ENCODE results near the gene SLC51B.
A peak's percentile ranks its signal among the peaks of the same experiment; 100 is the strongest.
"Not testable (repeated sequence)": the region's sequence is repeated elsewhere in the genome, so short reads cannot be mapped to it uniquely, and the experiment has no call there.

Gene SLC51B

DNA sequence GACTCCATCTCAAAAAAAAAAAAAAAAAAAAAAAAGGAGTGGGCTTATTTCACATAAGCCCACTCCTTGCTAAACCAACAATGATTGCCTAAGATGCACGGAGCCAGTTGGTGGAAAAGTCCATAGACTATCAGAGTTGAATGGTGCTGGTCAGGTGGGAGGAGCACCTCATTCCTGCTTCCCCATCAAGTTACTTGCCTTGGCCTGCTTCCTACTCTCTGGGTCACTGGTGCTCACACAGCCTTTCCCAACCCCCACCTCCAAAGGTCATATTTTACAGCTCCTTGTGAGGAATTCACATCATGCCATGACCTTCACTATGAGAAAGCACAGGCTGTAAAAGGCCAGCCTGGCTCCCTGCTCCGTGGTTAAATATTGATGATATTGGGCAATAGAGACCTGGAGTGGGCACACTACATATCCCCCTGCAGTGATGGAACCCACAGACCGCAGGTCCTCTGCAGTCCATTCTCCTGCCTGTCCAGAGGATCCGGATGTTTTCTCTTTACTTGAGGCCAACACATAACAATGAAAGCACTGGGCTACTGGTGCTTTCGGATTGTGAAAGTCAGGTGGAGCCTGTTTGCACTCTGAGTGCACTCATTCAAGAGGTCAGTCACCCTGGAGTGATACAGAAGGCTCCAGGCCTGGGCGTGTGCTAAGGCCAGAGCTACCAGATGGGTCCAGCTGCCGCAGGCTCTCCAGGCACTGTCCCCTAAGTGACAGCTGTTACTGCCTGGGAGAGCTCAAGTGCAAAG lies at the start of gene SLC51B:
Gene SLC51B (plus strand): TSS at position 664 of the 758 bp plus-strand sequence. CDS start 4,618 bp downstream, outside the sequence.
- DNase-seq (ENCODE audit: low read depth): peak; percentile 18
- no peak within 1 kb of the TSS for H3K4me3 ChIP-seq (ENCODE audit: low read length)

DNA sequence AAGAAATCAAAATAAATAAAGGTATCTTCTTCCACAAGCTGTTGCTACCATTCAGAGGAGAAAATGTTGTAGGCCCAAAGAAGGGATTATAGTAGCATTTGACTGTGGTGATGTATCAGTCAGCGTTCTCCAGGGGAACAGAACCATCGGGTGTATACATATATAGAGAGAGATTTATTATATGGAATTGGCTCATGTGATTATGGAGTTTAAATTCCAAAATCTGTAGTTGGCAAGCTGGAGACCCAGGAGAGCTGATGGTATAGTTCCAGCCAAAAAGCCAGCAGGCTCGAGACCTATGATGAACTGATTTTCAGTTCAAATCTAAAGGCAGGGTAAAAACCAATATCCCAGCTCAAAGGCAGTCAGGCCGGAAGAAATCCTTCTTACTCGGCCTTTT lies 48.1 kb upstream of the SLC51B start:
- TF ChIP-seq, protein P1, sequence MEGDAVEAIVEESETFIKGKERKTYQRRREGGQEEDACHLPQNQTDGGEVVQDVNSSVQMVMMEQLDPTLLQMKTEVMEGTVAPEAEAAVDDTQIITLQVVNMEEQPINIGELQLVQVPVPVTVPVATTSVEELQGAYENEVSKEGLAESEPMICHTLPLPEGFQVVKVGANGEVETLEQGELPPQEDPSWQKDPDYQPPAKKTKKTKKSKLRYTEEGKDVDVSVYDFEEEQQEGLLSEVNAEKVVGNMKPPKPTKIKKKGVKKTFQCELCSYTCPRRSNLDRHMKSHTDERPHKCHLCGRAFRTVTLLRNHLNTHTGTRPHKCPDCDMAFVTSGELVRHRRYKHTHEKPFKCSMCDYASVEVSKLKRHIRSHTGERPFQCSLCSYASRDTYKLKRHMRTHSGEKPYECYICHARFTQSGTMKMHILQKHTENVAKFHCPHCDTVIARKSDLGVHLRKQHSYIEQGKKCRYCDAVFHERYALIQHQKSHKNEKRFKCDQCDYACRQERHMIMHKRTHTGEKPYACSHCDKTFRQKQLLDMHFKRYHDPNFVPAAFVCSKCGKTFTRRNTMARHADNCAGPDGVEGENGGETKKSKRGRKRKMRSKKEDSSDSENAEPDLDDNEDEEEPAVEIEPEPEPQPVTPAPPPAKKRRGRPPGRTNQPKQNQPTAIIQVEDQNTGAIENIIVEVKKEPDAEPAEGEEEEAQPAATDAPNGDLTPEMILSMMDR (IDR thresholded peaks at IDR 0.05; ENCODE audit: insufficient read depth, low read depth, low read length, missing control alignments): no peak
- no peak for DNase-seq (ENCODE audit: low read depth)
- no peak overlapping the region for H3K4me3 ChIP-seq (ENCODE audit: low read length)

More for the DNA sequence above, at the start of gene SLC51B:
- TF ChIP-seq, protein P1 (IDR thresholded peaks at IDR 0.05; ENCODE audit: insufficient read depth, low read depth, low read length, missing control alignments): no peak

DNA sequence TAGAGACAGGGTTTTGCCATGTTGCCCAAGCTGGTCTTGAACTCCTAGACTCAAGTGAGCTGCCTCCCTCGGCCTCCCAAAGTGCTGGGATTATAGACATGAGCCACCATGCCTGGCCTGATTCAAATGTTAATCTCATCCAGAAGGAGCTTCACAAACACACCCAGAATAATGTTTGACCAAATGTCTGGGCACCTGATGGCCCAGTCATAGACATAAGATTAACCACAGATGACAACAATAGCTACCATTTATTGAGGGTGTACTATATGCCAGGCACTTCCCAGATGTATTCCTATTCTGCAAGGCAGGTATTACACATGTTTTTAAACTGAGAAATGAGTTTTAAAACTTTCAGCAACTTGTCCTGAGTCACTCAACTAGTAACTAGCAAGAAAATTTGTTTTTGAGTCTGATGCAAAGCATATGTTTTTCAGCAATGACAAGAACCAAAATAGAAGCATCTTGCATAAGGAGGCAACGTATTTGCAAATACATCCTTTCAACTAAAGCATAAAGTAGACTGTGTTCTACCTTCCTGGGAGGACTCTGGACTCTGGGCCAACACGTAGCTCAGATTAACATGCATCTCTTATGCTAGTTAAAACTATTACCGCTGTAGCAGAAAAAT lies 47.3 kb upstream of the SLC51B start:
- TF ChIP-seq, protein P1 (IDR thresholded peaks at IDR 0.05; ENCODE audit: insufficient read depth, low read depth, low read length, missing control alignments): no peak
- no peak overlapping the region for H3K4me3 ChIP-seq (ENCODE audit: low read length)
- no peak for DNase-seq (ENCODE audit: low read depth)

DNA sequence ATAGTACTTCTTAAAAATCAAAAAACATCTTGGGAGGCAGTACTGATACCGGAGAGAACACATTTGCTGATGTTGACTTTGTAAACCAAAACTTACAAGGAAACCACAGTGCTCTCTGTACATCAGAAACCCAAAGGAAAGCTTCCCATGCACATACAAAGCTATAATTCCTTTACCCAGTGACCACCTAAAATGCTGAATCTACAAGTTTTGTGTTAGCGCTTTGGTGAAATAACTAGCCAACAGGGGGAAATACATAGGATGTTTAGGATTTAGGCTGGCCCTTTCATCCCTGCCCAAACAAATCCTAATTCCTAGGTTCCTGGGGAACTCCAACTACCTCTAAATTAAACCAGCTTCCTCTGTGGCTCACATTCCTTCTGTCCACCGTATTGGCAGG lies 40.2 kb upstream of the SLC51B start:
- TF ChIP-seq, protein P1 (IDR thresholded peaks at IDR 0.05; ENCODE audit: insufficient read depth, low read depth, low read length, missing control alignments): no peak
- DNase-seq (ENCODE audit: low read depth): no peak
- no peak overlapping the region for H3K4me3 ChIP-seq (ENCODE audit: low read length)

DNA sequence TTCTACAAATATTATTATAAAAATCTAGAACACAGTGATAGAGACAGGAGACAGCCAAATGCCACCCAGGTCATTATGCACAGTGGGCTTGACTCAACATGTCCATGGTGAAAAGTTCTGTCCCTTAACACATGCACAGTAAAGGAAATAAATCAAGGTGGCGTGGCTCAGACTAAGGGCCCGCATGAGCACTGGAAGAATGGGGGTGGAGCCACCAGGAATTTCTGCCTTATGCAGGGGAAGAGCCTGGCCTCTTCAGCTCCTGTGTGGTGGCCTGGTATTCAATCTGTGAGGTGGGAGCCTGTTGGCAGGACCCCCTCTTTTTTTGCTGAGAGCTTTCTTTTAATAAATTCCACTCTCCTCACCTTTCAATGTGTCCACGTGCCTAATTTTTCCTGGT lies 38.3 kb upstream of the SLC51B start:
- peak; percentile 41 for DNase-seq (ENCODE audit: low read depth)
- TF ChIP-seq, protein P1 (IDR thresholded peaks at IDR 0.05; ENCODE audit: insufficient read depth, low read depth, low read length, missing control alignments): no peak

DNA sequence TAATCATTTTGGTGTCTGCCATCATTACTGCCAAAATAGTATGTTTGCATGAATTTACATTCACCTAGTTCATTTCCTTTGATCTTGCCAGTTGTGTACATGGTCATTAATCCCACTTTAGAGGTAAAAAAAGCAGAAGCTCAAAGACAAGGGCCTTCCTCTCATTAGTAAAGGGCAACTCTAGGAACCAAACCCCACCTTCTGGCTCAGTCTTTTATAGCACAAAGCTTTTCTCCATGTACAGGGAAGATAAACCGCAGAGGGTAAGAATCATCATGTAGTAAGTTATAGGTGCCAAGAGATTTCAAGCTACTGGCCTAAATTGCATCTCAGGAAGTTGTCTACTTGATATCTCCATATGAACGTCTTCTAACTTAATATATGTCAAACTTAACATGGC lies 36.2 kb upstream of the SLC51B start:
- no peak overlapping the region for H3K4me3 ChIP-seq (ENCODE audit: low read length)
- DNase-seq (ENCODE audit: low read depth): no peak
- TF ChIP-seq, protein P1 (IDR thresholded peaks at IDR 0.05; ENCODE audit: insufficient read depth, low read depth, low read length, missing control alignments): no peak

More for the DNA sequence above, 38.3 kb upstream of the SLC51B start:
- no peak overlapping the region for H3K4me3 ChIP-seq (ENCODE audit: low read length)

DNA sequence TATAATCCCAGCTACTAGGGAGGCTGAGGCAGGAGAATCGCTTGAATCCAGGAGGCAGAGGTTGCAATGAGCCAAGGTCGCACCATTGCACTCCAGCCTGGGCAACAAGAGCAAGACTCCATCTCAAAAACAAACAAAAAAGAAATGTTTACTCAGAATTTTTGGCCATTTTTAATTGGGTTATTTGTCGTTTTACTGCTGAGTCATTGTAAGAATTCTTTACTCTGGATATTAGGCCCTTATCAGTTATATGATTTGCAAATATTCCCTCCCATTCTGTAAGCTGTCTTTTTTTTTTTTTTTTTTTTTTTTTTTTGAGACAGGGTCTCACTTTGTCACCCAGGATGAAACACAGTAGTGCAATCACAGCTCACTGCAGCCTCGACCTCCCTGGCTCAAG lies 34.0 kb upstream of the SLC51B start:
- H3K4me3 ChIP-seq (ENCODE audit: low read length); DNase-seq (ENCODE audit: low read depth): not testable (repeated sequence)

All from epithelial cell of esophagus (primary cell).